Measurements from ENCODE around the gene RGPD4. TPM values are rescaled to one million over a fixed set of nuclear protein-coding genes. Genes with fewer than 3 reads are reported as not detected.

RGPD4 gene
- total and polyA plus RNA-seq, 2 donors (not counting 1 experiment from before 2014, with no cell fraction given), result not detected

- Histone ChIP-seq H2AFZ (ENCODE audit: insufficient read depth, low read depth, low read length, poor library complexity, severe bottlenecking) (no peak overlapping the region), H3K27me3 (replicated peaks in 1 of 4; ENCODE audit: control extremely low read depth in 1 of 4, control insufficient read depth in 3 of 4, insufficient read depth in 4 of 4, low read length in 3 of 4) (no peaks in the 10 kb centered on the region), H3K9ac (ENCODE audit: low read length) (no peak overlapping the region), H3K4me3 (ENCODE audit: control extremely low read depth in 1 of 5, extremely low read depth in 1 of 5, insufficient read depth in 1 of 5, low read depth in 2 of 5, low read length in 4 of 5) (no peak overlapping the region), H3K9me3 (ENCODE audit: control extremely low read depth in 1 of 3, control insufficient read depth in 2 of 3, insufficient read depth in 1 of 3, low read length in 2 of 3) (no peaks in the 10 kb centered on the region), H3K4me1 (ENCODE audit: control insufficient read depth in 2 of 2, insufficient read depth in 2 of 2, low read length in 2 of 2) (no peaks in the 10 kb centered on the region), H3K36me3 (replicated peaks in 1 of 2; ENCODE audit: control extremely low read depth in 1 of 2, control insufficient read depth in 1 of 2, extremely low read depth in 1 of 2, insufficient read depth in 2 of 2, low read length in 1 of 2) (no peaks in the 10 kb centered on the region), H4K20me1 (ENCODE audit: control insufficient read depth, insufficient read depth, low read length, poor library complexity, severe bottlenecking) (no peaks in the 10 kb centered on the region), H3K4me2 (replicated peaks; ENCODE audit: low read depth, low read length, poor library complexity, severe bottlenecking) (no peak overlapping the region), H3K79me2 (ENCODE audit: control insufficient read depth, insufficient read depth, low read length) (no peaks in the 10 kb centered on the region), H3K27ac (ENCODE audit: low read length in 2 of 2) (no peak overlapping the region)
- Mint-ChIP-seq H3K9me3 (ENCODE audit: insufficient read depth) (no peaks in the 10 kb centered on the region), H3K4me3 (no peak overlapping the region), H3K27ac (no peak overlapping the region), H3K4me1 (no peaks in the 10 kb centered on the region), H3K27me3 (no peaks in the 10 kb centered on the region)
- ATAC-seq (ENCODE audit: low read depth), result no peak
- whole genome bisulfite sequencing (ENCODE audit: insufficient coverage), result 100% methylated on average over 1 of the region's 4 CpGs
- POLR2A ChIA-PET, result no interaction called here
- DNase-seq, result no peak
- intact Hi-C loops (cut with micrococcal nuclease), result no loop called here
- CTCF ChIA-PET, result no interaction called here
- no peak for TF ChIP-seq CTCF (IDR thresholded peaks at IDR 0.05)
- TF ChIP-seq EZH2 (IDR thresholded peaks at IDR 0.05; ENCODE audit: borderline replicate concordance, insufficient read depth, low read depth, low read length, poor library complexity, severe bottlenecking), result no peak
Observed at GRCh38 chr2:107806901-107807300, 19.8 kb upstream of the RGPD4 start.

GRCh38 chr2:107807988-107808387 lies 18.7 kb upstream of the RGPD4 start:
- no peaks in the 10 kb centered on the region for H3K36me3 ChIP-seq (replicated peaks in 1 of 2; ENCODE audit: control extremely low read depth in 1 of 2, control insufficient read depth in 1 of 2, extremely low read depth in 1 of 2, insufficient read depth in 2 of 2, low read length in 1 of 2)
- WGBS (ENCODE audit: insufficient coverage), result 83% methylated on average over 7 of the region's 7 CpGs
- TF ChIP-seq EZH2 (IDR thresholded peaks at IDR 0.05; ENCODE audit: borderline replicate concordance, insufficient read depth, low read depth, low read length, poor library complexity, severe bottlenecking) (no peak), CTCF (IDR thresholded peaks at IDR 0.05) (no peak)
- Mint-ChIP-seq H3K4me3 (no peak overlapping the region), H3K27ac (no peak overlapping the region), H3K27me3 (no peaks in the 10 kb centered on the region), H3K4me1 (no peaks in the 10 kb centered on the region), H3K9me3 (ENCODE audit: insufficient read depth) (no peaks in the 10 kb centered on the region)
- CTCF ChIA-PET, result no interaction called here
- H3K9ac ChIP-seq (ENCODE audit: low read length), result no peak overlapping the region
- POLR2A ChIA-PET, result no interaction called here
- DNase-seq (no peak), ATAC-seq (ENCODE audit: low read depth) (no peak)
- no peak overlapping the region for H2AFZ ChIP-seq (ENCODE audit: insufficient read depth, low read depth, low read length, poor library complexity, severe bottlenecking)
- no peaks in the 10 kb centered on the region for H3K79me2 ChIP-seq (ENCODE audit: control insufficient read depth, insufficient read depth, low read length)
- H3K4me3 ChIP-seq (ENCODE audit: control extremely low read depth in 1 of 5, extremely low read depth in 1 of 5, insufficient read depth in 1 of 5, low read depth in 2 of 5, low read length in 4 of 5), result no peak overlapping the region
- H3K27ac ChIP-seq (ENCODE audit: low read length in 2 of 2), result no peak overlapping the region
- H3K27me3 ChIP-seq (replicated peaks in 1 of 4; ENCODE audit: control extremely low read depth in 1 of 4, control insufficient read depth in 3 of 4, insufficient read depth in 4 of 4, low read length in 3 of 4), result no peaks in the 10 kb centered on the region
- H3K4me1 ChIP-seq (ENCODE audit: control insufficient read depth in 2 of 2, insufficient read depth in 2 of 2, low read length in 2 of 2), result no peaks in the 10 kb centered on the region
- no peaks in the 10 kb centered on the region for H3K9me3 ChIP-seq (ENCODE audit: control extremely low read depth in 1 of 3, control insufficient read depth in 2 of 3, insufficient read depth in 1 of 3, low read length in 2 of 3)
- intact Hi-C loops (cut with micrococcal nuclease), result no loop called here
- H3K4me2 ChIP-seq (replicated peaks; ENCODE audit: low read depth, low read length, poor library complexity, severe bottlenecking), result no peak overlapping the region
- H4K20me1 ChIP-seq (ENCODE audit: control insufficient read depth, insufficient read depth, low read length, poor library complexity, severe bottlenecking), result no peaks in the 10 kb centered on the region
